Esophagus squamous epithelium (tissue), 5 donors: ENCODE data around the gene UBL3. TPM values are rescaled to one million over a fixed set of nuclear protein-coding genes. Genes with fewer than 3 reads are reported as not detected.
A peak's percentile ranks its signal among the peaks of the same experiment; 100 is the strongest.

Experiments
- DNase-seq: peaks from one replicate; lab custom pipeline; 2025; lab: John Stamatoyannopoulos, UW
- H3K27ac ChIP-seq, 4 donors: fragments of 200-600 bp; sonication (generic); one replicate each; pipeline ENCODE4 v1.5.1; 2016 to 2019; ENCODE audit warnings: mild to moderate bottlenecking in 1 of 4
- H3K27me3 ChIP-seq, 4 donors: fragments of 200-600 bp; sonication (generic); 1 replicate in 3 of 4; 2 replicates in 1 of 4; pipeline versions ENCODE4 v1.5.1 to v1.6.0; 2017 to 2021; ENCODE audit warnings: antibody characterized with exemption in 1 of 4
- H3K36me3 ChIP-seq, 3 donors: fragments of 200-600 bp; sonication (generic); one replicate each; pipeline ENCODE4 v1.5.1; 2016 to 2019
- H3K4me1 ChIP-seq, 3 donors: fragments of 200-600 bp; sonication (generic); one replicate each; pipeline ENCODE4 v1.5.1; 2017 to 2019
- H3K4me3 ChIP-seq, 4 donors: fragments of 200-600 bp; sonication (generic); 1 replicate in 3 of 4; 2 replicates in 1 of 4; pipeline ENCODE4 v1.5.1; 2016 to 2019; ENCODE audit warnings: mild to moderate bottlenecking in 2 of 4, moderate library complexity in 1 of 4
- H3K9me3 ChIP-seq, 3 donors: fragments of 200-600 bp; sonication (generic); one replicate each; pipeline ENCODE4 v1.5.1; 2016 to 2019
- CTCF ChIP-seq, 6 experiments: fragments of 450-650 bp in 4 of 6; fragments of 200-600 bp in 2 of 6; sonication (generic) in 2 of 6; IDR thresholded peaks; one replicate each; pipeline ENCODE4 v1.5.1; 2016 to 2019; ENCODE audit warnings: antibody characterized with exemption in 6 of 6, mild to moderate bottlenecking in 4 of 6, moderate library complexity in 4 of 6
- POLR2A ChIP-seq, 4 donors: fragments of 450-650 bp; IDR thresholded peaks; one replicate each; pipeline ENCODE4 v1.6.1; 2017; ENCODE audit warnings: antibody characterized with exemption in 4 of 4, mild to moderate bottlenecking in 4 of 4, moderate library complexity in 3 of 4
- WGBS, 2 donors: methylation state at CpG; one replicate each; pipeline ENCODE4 v1.1.5; 2018; 5-methylcytosine and 5-hydroxymethylcytosine counted together
- intact Hi-C: fragments of 100-400 bp; cut with DNase I; formaldehyde crosslinking; loops from one replicate; pipeline ENCODE4 v1.15.0; 2022
- total RNA-seq, 4 donors: library from RNA; depleted of rRNA; stranded (reverse); fragments of >200 nt; gene quantifications; one replicate each; pipeline ENCODE4 v1.1.0, GENCODE V29; 2016
- donor health status: DM: yes; HTN: yes; CAD: no.

Gene UBL3
- total RNA-seq, 4 donors from 2014 or later: 28.1 to 47.1 (median 35.4) TPM

- no peaks in the 10 kb centered on the region for H3K9me3 ChIP-seq
- WGBS, 2 donors: 2 to 8% methylated on average over 13 of the region's 13 CpGs
- H3K4me1 ChIP-seq: peaks cover 0 to 52% (median 0%) of the 10 kb centered on the region in 3 donors
- DNase-seq: no peak
- no peak for TF ChIP-seq CTCF (IDR thresholded peaks at IDR 0.05)
- no peak for TF ChIP-seq POLR2A (IDR thresholded peaks at IDR 0.05)
- peak overlapping the region; percentile 80 to 96 (median 88) for H3K4me3 ChIP-seq
- intact Hi-C loops: loop anchor here (5.0 kb wide), 1 partner anchor 265 kb away; no protein-coding TSS in a partner anchor
- H3K27ac ChIP-seq: peak overlapping the region; percentile 21 to 99 (median 88)
- no peaks in the 10 kb centered on the region for H3K36me3 ChIP-seq
- H3K27me3 ChIP-seq: no peaks in the 10 kb centered on the region
Observed at GRCh38 chr13:29847501-29847983, 2.9 kb downstream of the UBL3 start.

GRCh38 chr13:29846475-29847256 lies 3.8 kb downstream of the UBL3 start:
- TF ChIP-seq CTCF (IDR thresholded peaks at IDR 0.05) (no peak), POLR2A (IDR thresholded peaks at IDR 0.05) (no peak)
- WGBS, 2 donors: 37 to 40% methylated on average over 6 of the region's 6 CpGs
- H3K9me3 ChIP-seq: no peaks in the 10 kb centered on the region
- peak overlapping the region; percentile 80 to 96 (median 88) for H3K4me3 ChIP-seq
- H3K4me1 ChIP-seq: peaks cover 0 to 60% (median 0%) of the 10 kb centered on the region in 3 donors
- peak overlapping the region; percentile 21 to 99 (median 88) for H3K27ac ChIP-seq
- intact Hi-C loops: loop anchor here (5.0 kb wide), 1 partner anchor 266 kb away; no protein-coding TSS in a partner anchor
- no peaks in the 10 kb centered on the region for H3K27me3 ChIP-seq
- DNase-seq: no peak
- H3K36me3 ChIP-seq: no peaks in the 10 kb centered on the region

GRCh38 chr13:29845440-29846056 lies 4.9 kb downstream of the UBL3 start:
- no peaks in the 10 kb centered on the region for H3K9me3 ChIP-seq
- no peaks in the 10 kb centered on the region for H3K27me3 ChIP-seq
- TF ChIP-seq POLR2A (IDR thresholded peaks at IDR 0.05) (no peak), CTCF (IDR thresholded peaks at IDR 0.05) (peak in 5 of 6 experiments; percentile 10 to 53 (median 41))
- 43 to 57% methylated on average over 2 of the region's 2 CpGs for WGBS, 2 donors
- peaks cover 0 to 67% (median 0%) of the 10 kb centered on the region in 3 donors for H3K4me1 ChIP-seq
- DNase-seq: no peak
- intact Hi-C loops: loop anchor here (5.0 kb wide), 1 partner anchor 267 kb away; no protein-coding TSS in a partner anchor
- H3K36me3 ChIP-seq: no peaks in the 10 kb centered on the region
- peak overlapping the region in 2 of 4 donors; percentile 80 to 84 for H3K4me3 ChIP-seq
- H3K27ac ChIP-seq: peak overlapping the region in 1 of 4 donors; percentile 4

GRCh38 chr13:29844441-29844840 lies 6.0 kb downstream of the UBL3 start:
- intact Hi-C loops: no loop called here
- Histone ChIP-seq H3K4me1 (peaks cover 0 to 73% (median 0%) of the 10 kb centered on the region in 3 donors), H3K36me3 (no peaks in the 10 kb centered on the region), H3K9me3 (no peaks in the 10 kb centered on the region), H3K27me3 (no peaks in the 10 kb centered on the region), H3K4me3 (no peak overlapping the region), H3K27ac (no peak overlapping the region)
- no peak for TF ChIP-seq CTCF (IDR thresholded peaks at IDR 0.05)
- no peak for TF ChIP-seq POLR2A (IDR thresholded peaks at IDR 0.05)
- DNase-seq: no peak
- 95 to 96% methylated on average over 1 of the region's 1 CpG for WGBS, 2 donors
